Ovary (tissue), 10 donors: ENCODE results near the gene AIMP2. TPM values are rescaled to one million over a fixed set of nuclear protein-coding genes. Genes with fewer than 3 reads are reported as not detected.
"Not testable (repeated sequence)": the region's sequence is repeated elsewhere in the genome, so short reads cannot be mapped to it uniquely, and the experiment has no call there.

Experiments
- DNase-seq, 5 donors: peaks; one replicate each; pipeline ENCODE4 v3.0.0-alpha.2; 2019 to 2020
- H3K27ac ChIP-seq, 2 donors: fragments of 200-600 bp; one replicate each; pipeline versions ENCODE4 v1.5.1 to v1.8.0; 2019 to 2022
- H3K27me3 ChIP-seq: fragments of 200-600 bp; one replicate; pipeline ENCODE4 v1.8.0; 2022
- H3K36me3 ChIP-seq: fragments of 200-600 bp; sonication (generic); one replicate; pipeline ENCODE4 v1.5.1; 2019
- H3K4me1 ChIP-seq: one replicate; pipeline ENCODE4 v1.8.1; 2013; ENCODE audit warnings: mild to moderate bottlenecking, moderate library complexity; ENCODE audit not compliant: insufficient read depth
- H3K4me3 ChIP-seq: fragments of 200-600 bp; sonication (generic); one replicate; pipeline ENCODE4 v1.5.1; 2017
- H3K9me3 ChIP-seq, 2 donors: fragments of 200-600 bp in 1 of 2; sonication (generic) in 1 of 2; one replicate each; pipeline versions ENCODE4 v1.5.1 to v1.8.1; 2013 to 2019; ENCODE audit warnings: mild to moderate bottlenecking in 1 of 2, moderate library complexity in 1 of 2
- EP300 ChIP-seq: sonication (generic); formaldehyde crosslinking; IDR thresholded peaks from one replicate; pipeline ENCODE4 v1.6.1; 2017; ENCODE audit warnings: antibody characterized with exemption
- POLR2A ChIP-seq: fragments of 450-650 bp; IDR thresholded peaks from one replicate; pipeline ENCODE4 v1.6.1; 2017; ENCODE audit warnings: antibody characterized with exemption, mild to moderate bottlenecking, moderate library complexity
- WGBS, 3 donors: extraction: QIAGEN DNeasy Blood & Tissue Kit in 1 of 3; methylation state at CpG; one replicate each; pipeline versions ENCODE4 v1.1.5 to v1.1.7; 2013 to 2017; 5-methylcytosine and 5-hydroxymethylcytosine counted together
- intact Hi-C, 4 donors: fragments of 100-400 bp; cut with DNase I; formaldehyde crosslinking; loops; one replicate each; pipeline versions ENCODE4 v1.11.0 to v1.15.1; 2022 to 2023
- long read RNA-seq, 3 donors: library from polyadenylated mRNA in 2 of 3; unstranded in 2 of 3; transcript quantifications; one replicate each; pipeline ENCODE4 v2.0.0 and lab custom pipeline, GENCODE V29; 2021 to 2026
- polyA plus RNA-seq, 2 donors: library from polyadenylated mRNA; stranded (reverse); fragments of 200-250 nt in 1 of 2; fragments of 350-450 nt in 1 of 2; fragmentation: Illumina TruSeq in 1 of 2; extraction: RNeasy Lipid Tissue Mini Kit (QIAGEN cat#74804) in 1 of 2; gene quantifications; one replicate each; pipeline ENCODE4 v1.2.3, GENCODE V29; 2013 to 2014
- total RNA-seq, 7 donors: library from RNA; depleted of rRNA in 2 of 7; stranded (reverse); fragments of >200 nt in 2 of 7; fragmentation: NEBNext Ultra II Directional in 3 of 7; extraction: Animal tissue kit (Norgen Biotek cat#: 25700) in 3 of 7; gene quantifications; one replicate each; pipeline versions ENCODE4 v1.1.0 to v1.2.4, GENCODE V29; 2016 to 2023
- TF ChIP-seq, protein P1 (sequence below), 3 donors: fragments of 450-650 bp in 2 of 3; fragments of 200-600 bp in 1 of 3; IDR thresholded peaks; one replicate each; pipeline versions ENCODE4 v1.5.1 to v1.8.0; 2016 to 2022; ENCODE audit warnings: antibody characterized with exemption in 3 of 3, mild to moderate bottlenecking in 1 of 3
- donor health status: DM: no; HTN: no; CAD: no; lungs with moderate emphysema.
- donor health status: DM: no; HTN: no; CAD: no.
- donor health status: Bipolar disorder and iron deficiency.
- donor health status: DM: yes; HTN: yes; CAD: no.
- donor health status: DM: no; HTN: no; CAD: no.
- donor health status: DM: yes; HTN: yes; CAD: no.

Gene AIMP2
- total RNA-seq (10 to 100 TPM; 16.1 to 37.1 (median 17.8) TPM), polyA plus RNA-seq (10 to 100 TPM; 14.1 to 18.2 TPM)
- long read RNA-seq, donor 1, transcript AIMP2-201 (4 exons, 1,225 nt), result major isoform, 53 of 71 reads
- long read RNA-seq, donor 1, partial matches to known transcripts, result 1 of 71 reads
- long read RNA-seq, donor 1, other reads (novel, unspliced or antisense), result 16 of 71 reads
- long read RNA-seq, donor 2, transcript AIMP2-202 (3 exons, 860 nt), result minor isoform, 5 of 33 reads
- long read RNA-seq, donor 2, transcript AIMP2-201 (4 exons, 1,225 nt), result major isoform, 28 of 33 reads
- long read RNA-seq, donor 2, partial matches to known transcripts, result 0 of 33 reads
- long read RNA-seq, donor 2, other reads (novel, unspliced or antisense), result 0 of 33 reads
- long read RNA-seq, donor 3, transcript AIMP2-201 (4 exons, 1,225 nt), result major isoform, 12 of 22 reads
- long read RNA-seq, donor 3, partial matches to known transcripts, result 0 of 22 reads
- long read RNA-seq, donor 3, other reads (novel, unspliced or antisense), result 9 of 22 reads

DNA sequence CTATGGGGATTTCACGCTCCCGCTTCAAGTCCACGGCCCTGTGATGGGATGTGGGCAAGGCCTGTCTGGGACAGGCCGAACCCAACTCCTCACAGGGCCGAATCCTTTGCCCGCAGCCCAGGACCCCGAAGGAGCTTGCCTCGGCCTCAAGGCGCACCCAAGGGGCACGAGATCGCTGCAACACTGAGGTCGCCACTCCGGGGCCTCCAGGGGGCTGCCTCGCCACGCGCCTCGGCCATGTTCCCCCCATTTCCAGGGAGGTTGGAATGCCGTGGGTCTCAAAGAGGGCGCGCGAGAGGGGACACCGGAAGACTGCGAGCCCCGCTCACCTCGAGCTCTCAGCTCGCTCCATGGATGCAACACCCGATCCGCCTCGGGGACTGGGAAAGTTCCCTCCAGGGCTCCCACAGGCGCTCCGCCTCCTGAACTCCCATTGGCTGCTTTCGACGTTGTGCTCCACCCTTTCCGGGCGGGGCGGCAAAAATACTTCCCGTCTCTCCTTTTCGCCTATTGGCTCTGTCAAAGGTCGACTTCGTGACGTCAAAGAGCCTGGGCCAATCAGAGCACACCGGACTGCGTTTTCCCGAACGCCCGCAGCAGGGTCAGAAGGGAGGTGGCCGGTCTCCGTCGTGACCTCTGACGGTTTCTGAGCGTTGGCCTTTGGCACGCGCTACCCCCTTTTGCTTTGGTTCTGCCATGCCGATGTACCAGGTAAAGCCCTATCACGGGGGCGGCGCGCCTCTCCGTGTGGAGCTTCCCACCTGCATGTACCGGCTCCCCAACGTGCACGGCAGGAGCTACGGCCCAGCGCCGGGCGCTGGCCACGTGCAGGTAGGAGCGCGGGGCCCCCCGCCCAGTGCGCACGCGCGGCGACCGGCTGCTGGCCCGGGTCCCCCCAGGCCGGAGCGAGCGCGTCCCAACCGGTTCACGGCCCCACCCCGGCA lies at the start of gene AIMP2, which contains the start of gene PMS2:
TSS of gene AIMP2 (plus strand) at position 605 of the 944 bp plus-strand sequence. CDS start at position 697, 92 bp downstream.
TSS of gene PMS2 (minus strand) at position 382 of the 944 bp plus-strand sequence. CDS start at position 352, 30 bp downstream.
- peak; percentile 97 to 99 (median 98) for DNase-seq
- H3K27me3 ChIP-seq, result no peaks in the 10 kb centered on the region
- intact Hi-C loops, result loop anchor here in 1 of 4 donors (10.0 kb wide), 1 partner anchor 316 kb away; no protein-coding TSS in a partner anchor
- H3K36me3 ChIP-seq, result no peaks in the 10 kb centered on the region
- H3K9me3 ChIP-seq, result no peaks in the 10 kb centered on the region
- 0 to 1% (median 0%) methylated on average over 68 to 84 of the region's 84 CpGs for WGBS, 3 donors
- H3K4me1 ChIP-seq, result peaks cover 3% of the 10 kb centered on the region
- TF ChIP-seq POLR2A (peak; percentile 57), EP300 (no peak)
- TF ChIP-seq, protein P1, sequence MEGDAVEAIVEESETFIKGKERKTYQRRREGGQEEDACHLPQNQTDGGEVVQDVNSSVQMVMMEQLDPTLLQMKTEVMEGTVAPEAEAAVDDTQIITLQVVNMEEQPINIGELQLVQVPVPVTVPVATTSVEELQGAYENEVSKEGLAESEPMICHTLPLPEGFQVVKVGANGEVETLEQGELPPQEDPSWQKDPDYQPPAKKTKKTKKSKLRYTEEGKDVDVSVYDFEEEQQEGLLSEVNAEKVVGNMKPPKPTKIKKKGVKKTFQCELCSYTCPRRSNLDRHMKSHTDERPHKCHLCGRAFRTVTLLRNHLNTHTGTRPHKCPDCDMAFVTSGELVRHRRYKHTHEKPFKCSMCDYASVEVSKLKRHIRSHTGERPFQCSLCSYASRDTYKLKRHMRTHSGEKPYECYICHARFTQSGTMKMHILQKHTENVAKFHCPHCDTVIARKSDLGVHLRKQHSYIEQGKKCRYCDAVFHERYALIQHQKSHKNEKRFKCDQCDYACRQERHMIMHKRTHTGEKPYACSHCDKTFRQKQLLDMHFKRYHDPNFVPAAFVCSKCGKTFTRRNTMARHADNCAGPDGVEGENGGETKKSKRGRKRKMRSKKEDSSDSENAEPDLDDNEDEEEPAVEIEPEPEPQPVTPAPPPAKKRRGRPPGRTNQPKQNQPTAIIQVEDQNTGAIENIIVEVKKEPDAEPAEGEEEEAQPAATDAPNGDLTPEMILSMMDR (IDR thresholded peaks at IDR 0.05), result no peak
- H3K4me3 ChIP-seq, result peak within 1 kb of the TSS; percentile 56
- H3K27ac ChIP-seq, result peak within 1 kb of the TSS; percentile 49 to 91

DNA sequence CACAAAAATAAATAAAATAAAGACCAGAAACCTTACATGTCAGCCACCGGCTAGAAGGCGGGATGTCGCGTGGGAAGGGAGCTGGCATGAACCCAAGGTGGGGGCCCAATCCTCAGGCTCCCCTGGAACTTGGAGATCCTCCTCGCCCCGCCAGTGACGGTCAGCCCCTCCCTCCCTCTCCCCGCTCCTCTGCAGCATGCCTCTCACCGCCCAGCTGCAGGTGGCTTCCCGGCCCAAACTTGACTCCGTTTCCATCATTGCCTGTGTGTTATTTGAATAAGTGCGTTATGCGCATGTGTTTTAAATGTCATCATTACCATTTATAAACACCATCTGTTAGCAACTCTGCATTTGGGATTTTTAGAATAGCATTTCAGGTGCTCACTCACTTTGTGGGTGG lies 45.9 kb upstream of the AIMP2 start:
- H3K4me3 ChIP-seq, H3K36me3 ChIP-seq, H3K9me3 ChIP-seq, H3K27ac ChIP-seq, H3K4me1 ChIP-seq, DNase-seq, H3K27me3 ChIP-seq, intact Hi-C loops: not testable (repeated sequence)
- WGBS, 3 donors, result 22 to 39% methylated on average over 5 to 9 of the region's 13 CpGs; no CpG with 5 or more reads in 1 of the 3 donors

DNA sequence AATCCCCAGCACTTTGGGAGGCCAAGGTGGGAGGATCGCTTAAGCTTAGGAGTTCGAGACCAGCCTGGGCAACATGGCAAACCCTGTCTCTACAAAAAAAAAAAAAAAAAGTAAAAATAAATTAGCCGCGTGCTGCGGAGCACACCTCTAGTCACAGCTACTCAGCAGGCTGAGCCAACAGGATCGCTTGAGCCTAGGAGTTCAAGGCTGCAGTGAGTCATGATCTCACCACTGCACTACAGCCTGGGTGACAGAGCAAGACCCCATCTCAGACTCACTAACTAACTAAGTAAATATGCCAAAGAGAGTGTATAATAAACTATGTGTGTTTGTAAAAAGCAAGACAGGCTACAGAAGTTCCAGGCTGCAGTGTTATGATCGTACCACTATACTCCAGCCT lies 45.3 kb upstream of the AIMP2 start:
- DNase-seq, H3K27ac ChIP-seq, H3K9me3 ChIP-seq, intact Hi-C loops, H3K27me3 ChIP-seq, H3K4me3 ChIP-seq, H3K36me3 ChIP-seq, H3K4me1 ChIP-seq: not testable (repeated sequence)
- WGBS, 3 donors, result 75 to 90% (median 78%) methylated on average over 4 of the region's 7 CpGs

DNA sequence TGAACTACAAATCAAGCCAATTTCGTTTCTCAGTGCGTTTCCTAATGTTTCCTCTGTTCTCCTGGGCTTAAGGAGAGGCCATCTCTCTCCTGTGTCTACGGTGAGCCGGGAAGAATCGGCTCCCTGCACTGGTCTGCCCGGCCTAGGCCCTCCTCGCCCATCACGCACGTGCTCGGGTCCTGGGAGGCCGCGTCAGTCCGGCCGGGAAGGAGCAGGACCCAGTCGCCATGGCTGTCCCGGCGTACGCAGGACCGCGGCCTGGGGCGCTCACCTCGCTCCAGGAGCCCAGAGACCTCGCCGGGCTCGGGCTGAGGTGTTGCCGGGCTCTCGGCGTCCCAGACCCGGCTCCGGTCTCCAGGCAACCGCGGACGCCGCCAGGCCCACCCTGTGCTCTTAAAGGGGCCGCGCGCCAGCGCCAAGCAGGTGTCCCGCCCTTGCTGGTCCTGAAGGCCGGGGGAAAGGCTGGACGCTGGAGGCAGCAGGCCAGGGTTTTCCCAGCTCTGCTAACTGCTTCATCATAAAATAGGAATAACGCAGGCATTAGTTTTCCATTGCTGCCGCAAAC lies 38.6 kb upstream of the AIMP2 start, which contains the start of gene RSPH10B:
TSS of gene RSPH10B (minus strand) at position 343 of the 565 bp plus-strand sequence. CDS start 3,573 bp downstream, outside the sequence.
- H3K4me1 ChIP-seq, H3K9me3 ChIP-seq, DNase-seq, H3K4me3 ChIP-seq, H3K27me3 ChIP-seq, intact Hi-C loops, H3K36me3 ChIP-seq, H3K27ac ChIP-seq: not testable (repeated sequence)
- WGBS, 3 donors, result 1% methylated on average over 18 of the region's 43 CpGs; no CpG with 5 or more reads in 2 of the 3 donors

DNA sequence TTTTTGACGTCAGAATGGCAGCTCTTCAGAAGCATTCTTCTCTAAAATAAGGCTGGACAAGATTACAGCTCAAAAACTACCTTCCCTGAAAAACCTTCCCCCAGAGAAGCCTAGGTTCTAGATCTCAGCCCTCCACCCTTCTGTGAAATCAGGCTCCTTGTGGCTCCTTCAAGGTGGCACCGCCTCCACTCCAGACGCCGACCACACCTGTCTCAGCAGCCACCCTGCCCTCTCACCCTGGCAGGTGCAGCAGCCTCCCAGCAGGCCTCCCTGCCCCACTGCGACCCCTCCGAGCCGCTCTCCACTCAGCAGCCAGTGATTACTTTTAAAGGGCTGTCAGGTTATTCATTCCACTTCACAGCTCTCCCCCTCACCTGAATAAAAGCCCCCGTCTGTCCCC lies 35.5 kb upstream of the AIMP2 start:
- H3K27me3 ChIP-seq, H3K4me3 ChIP-seq, H3K4me1 ChIP-seq, H3K9me3 ChIP-seq, intact Hi-C loops, H3K27ac ChIP-seq, H3K36me3 ChIP-seq, DNase-seq: not testable (repeated sequence)
- WGBS, 3 donors, result no CpG with 5 or more reads among the region's 8 CpGs

DNA sequence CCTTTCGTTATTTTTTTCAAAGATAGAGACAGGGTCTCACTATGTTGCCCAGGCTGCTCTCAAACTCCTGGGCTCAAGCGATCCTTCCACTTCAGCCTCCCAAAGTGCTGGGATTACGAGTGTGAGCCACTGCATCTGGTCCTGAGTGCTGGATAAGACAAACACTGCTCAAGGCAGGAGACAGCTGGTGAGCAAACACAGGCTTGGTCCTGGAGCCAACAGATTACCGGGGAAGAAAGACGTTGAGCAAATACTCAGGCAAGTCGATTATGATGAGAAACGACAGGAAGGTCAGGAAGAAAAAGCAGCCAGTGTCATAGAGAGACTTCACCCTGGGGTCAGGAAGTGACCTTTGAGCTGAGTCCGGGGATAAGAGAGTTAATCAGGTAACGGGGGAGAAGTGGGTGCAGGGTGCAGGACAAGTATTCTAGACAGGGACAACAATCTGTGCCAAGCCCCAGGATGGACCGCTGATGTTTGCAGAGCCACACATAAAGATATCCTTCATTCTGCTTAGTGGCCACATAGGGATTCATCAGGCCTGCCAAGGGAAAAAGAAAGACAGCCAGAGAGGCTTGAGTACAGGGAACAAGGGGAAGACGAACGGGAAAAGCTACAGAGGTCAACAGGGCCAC lies 29.3 kb upstream of the AIMP2 start:
- H3K9me3 ChIP-seq, intact Hi-C loops, H3K36me3 ChIP-seq, H3K4me3 ChIP-seq, H3K4me1 ChIP-seq, H3K27me3 ChIP-seq, H3K27ac ChIP-seq, DNase-seq: not testable (repeated sequence)
- 64 to 90% (median 75%) methylated on average over 1 to 2 of the region's 12 CpGs for WGBS, 3 donors

DNA sequence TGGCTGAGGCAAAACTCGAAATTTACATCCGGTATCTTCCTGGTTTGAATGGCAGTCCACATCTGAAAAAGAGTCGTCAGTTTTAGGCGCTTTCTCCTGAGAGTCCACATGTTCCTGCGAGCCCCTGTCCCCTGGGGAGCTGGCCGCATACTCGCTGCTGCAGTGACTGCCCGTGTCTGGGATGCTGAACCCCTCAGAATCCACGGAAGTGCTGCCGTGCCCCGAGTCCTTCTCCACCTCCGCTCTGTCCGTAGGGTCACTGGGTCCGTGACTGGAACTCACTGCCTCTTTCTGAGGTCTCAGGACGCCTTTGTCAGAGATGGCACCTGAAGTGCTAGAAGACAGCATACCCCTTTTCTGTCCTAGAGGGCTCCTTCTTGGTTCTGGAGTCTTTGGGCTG lies 22.0 kb upstream of the AIMP2 start:
- intact Hi-C loops, H3K27me3 ChIP-seq, H3K4me1 ChIP-seq, H3K36me3 ChIP-seq, H3K4me3 ChIP-seq, DNase-seq, H3K9me3 ChIP-seq, H3K27ac ChIP-seq: not testable (repeated sequence)
- WGBS, 3 donors, result 85 to 93% (median 91%) methylated on average over 15 of the region's 15 CpGs
